ENCODE data around the gene RCN1. TPM values are rescaled to one million over a fixed set of nuclear protein-coding genes. Genes with fewer than 3 reads are reported as not detected.
"Not testable (repeated sequence)": the region's sequence is repeated elsewhere in the genome, so short reads cannot be mapped to it uniquely, and the experiment has no call there.

The RCN1 gene
- total RNA-seq, 1 donor from 2014 or later, result 23.1 TPM

- intact Hi-C loops (cut with micrococcal nuclease), result no loop called here
Observed at GRCh38 chr11:32109592-32109991, 18.7 kb downstream of the RCN1 start.

- intact Hi-C loops (cut with micrococcal nuclease), result no loop called here
Observed at GRCh38 chr11:32110795-32111194, 19.9 kb downstream of the RCN1 start.

- intact Hi-C loops (cut with micrococcal nuclease), result no loop called here
Observed at GRCh38 chr11:32113200-32113919, 22.5 kb downstream of the RCN1 start.

GRCh38 chr11:32113920-32114203, 23.0 kb downstream of the RCN1 start:
- intact Hi-C loops (cut with micrococcal nuclease), result no loop called here

GRCh38 chr11:32115446-32115845, 24.6 kb downstream of the RCN1 start:
- intact Hi-C loops (cut with micrococcal nuclease), result no loop called here

GRCh38 chr11:32116668-32117067, 25.8 kb downstream of the RCN1 start:
- intact Hi-C loops (cut with micrococcal nuclease), result no loop called here

GRCh38 chr11:32118025-32118974, 27.4 kb downstream of the RCN1 start:
- intact Hi-C loops (cut with micrococcal nuclease), result no loop called here

- intact Hi-C loops (cut with micrococcal nuclease), result not testable (repeated sequence)
Observed at GRCh38 chr11:32119139-32119538, 28.3 kb downstream of the RCN1 start.

- intact Hi-C loops (cut with micrococcal nuclease), result no loop called here
Observed at GRCh38 chr11:32121012-32121411, 30.1 kb downstream of the RCN1 start.

GRCh38 chr11:32122200-32122599, 31.3 kb downstream of the RCN1 start:
- intact Hi-C loops (cut with micrococcal nuclease), result no loop called here

GRCh38 chr11:32131321-32131720, 40.4 kb downstream of the RCN1 start:
- intact Hi-C loops (cut with micrococcal nuclease), result no loop called here

GRCh38 chr11:32136657-32137056, 45.8 kb downstream of the RCN1 start:
- intact Hi-C loops (cut with micrococcal nuclease), result no loop called here

- intact Hi-C loops (cut with micrococcal nuclease), result no loop called here
Observed at GRCh38 chr11:32137263-32137662, 46.4 kb downstream of the RCN1 start.

- intact Hi-C loops (cut with micrococcal nuclease), result no loop called here
Observed at GRCh38 chr11:32137869-32138268, 47.0 kb downstream of the RCN1 start.

GRCh38 chr11:32138902-32139301, 48.0 kb downstream of the RCN1 start:
- intact Hi-C loops (cut with micrococcal nuclease), result no loop called here

- intact Hi-C loops (cut with micrococcal nuclease), result no loop called here
Observed at GRCh38 chr11:32139896-32140520, 49.1 kb downstream of the RCN1 start.

- intact Hi-C loops (cut with micrococcal nuclease), result no loop called here
Observed at GRCh38 chr11:32141745-32142546, 51.1 kb downstream of the RCN1 start.

GRCh38 chr11:32143378-32143777, 52.5 kb downstream of the RCN1 start:
- intact Hi-C loops (cut with micrococcal nuclease), result no loop called here

GRCh38 chr11:32145282-32145681, 54.4 kb downstream of the RCN1 start:
- intact Hi-C loops (cut with micrococcal nuclease), result no loop called here

GRCh38 chr11:32148895-32149294, 58.0 kb downstream of the RCN1 start:
- intact Hi-C loops (cut with micrococcal nuclease), result no loop called here

- intact Hi-C loops (cut with micrococcal nuclease), result no loop called here
Observed at GRCh38 chr11:32149748-32150147, 58.9 kb downstream of the RCN1 start.

Data from T-helper 1 cell treated with Interleukin-12 subunit alpha and Interleukin-12 subunit beta and Interleukin-4 antibody, amounts not matched to agents 30 ng/mL and 1 ng/mL, for 36 hours (primary cell).